Neural progenitor cell (in vitro differentiated cells): ENCODE results near the gene VWA3A.

ENCODE experiments used
- CTCF ChIP-seq: fragments of 200-600 bp; sonication (generic); IDR thresholded peaks from 2 replicates; pipeline ENCODE4 v1.5.1; 2017; ENCODE audit warnings: antibody characterized with exemption, mild to moderate bottlenecking
- EZH2 ChIP-seq: fragments of 200-600 bp; sonication (generic); IDR thresholded peaks from 2 replicates; pipeline ENCODE4 v1.6.1; 2017; ENCODE audit warnings: antibody characterized with exemption, mild to moderate bottlenecking, moderate library complexity
- EZH2phosphoT487 ChIP-seq: fragments of 200-600 bp; sonication (generic); IDR thresholded peaks from 2 replicates; pipeline ENCODE4 v1.6.1; 2017; ENCODE audit warnings: antibody characterized with exemption

- no peak for TF ChIP-seq CTCF
- TF ChIP-seq EZH2phosphoT487: no peak
- no peak for TF ChIP-seq EZH2
Observed at GRCh38 chr16:22075043-22075757, 17.1 kb upstream of the VWA3A start.
